HFF-Myc (cell line): ENCODE measurements around the gene SLIT3.

Source experiments
- DNase-seq: peaks from one replicate; pipeline ENCODE4 v3.0.0-alpha.2; 2011; ENCODE audit warnings: low read depth; ENCODE audit errors: extremely low read depth
- H3K4me3 ChIP-seq: replicated peaks from 2 replicates; pipeline ENCODE4 v1.5.1; 2011; ENCODE audit warnings: low read depth, mild to moderate bottlenecking, control low read depth, low read length
- CTCF ChIP-seq: IDR thresholded peaks from 2 replicates; pipeline ENCODE4 v1.5.1; 2012; ENCODE audit warnings: mild to moderate bottlenecking, low read depth, low read length, control low read depth; ENCODE audit errors: missing control alignments

Gene SLIT3

GRCh38 chr5:169339869-169340268 lies 38.9 kb upstream of the SLIT3 start:
- H3K4me3 ChIP-seq: no peak overlapping the region
- DNase-seq: no peak

GRCh38 chr5:169336242-169336641 lies 35.3 kb upstream of the SLIT3 start:
- TF ChIP-seq CTCF: no peak

More at GRCh38 chr5:169339869-169340268, 38.9 kb upstream of the SLIT3 start:
- no peak for TF ChIP-seq CTCF

GRCh38 chr5:169335806-169336205 lies 34.9 kb upstream of the SLIT3 start:
- no peak for DNase-seq
- H3K4me3 ChIP-seq: no peak overlapping the region
- no peak for TF ChIP-seq CTCF

More at GRCh38 chr5:169336242-169336641, 35.3 kb upstream of the SLIT3 start:
- DNase-seq: no peak
- no peak overlapping the region for H3K4me3 ChIP-seq

- no peak for DNase-seq
- no peak for TF ChIP-seq CTCF
These were observed 32.6 kb upstream of the SLIT3 start for GRCh38 chr5:169333518-169333917.

GRCh38 chr5:169331292-169331852 lies 30.4 kb upstream of the SLIT3 start:
- H3K4me3 ChIP-seq: no peak overlapping the region
- TF ChIP-seq CTCF: peak; percentile 6
- DNase-seq: no peak

More at GRCh38 chr5:169333518-169333917, 32.6 kb upstream of the SLIT3 start:
- H3K4me3 ChIP-seq: no peak overlapping the region

- H3K4me3 ChIP-seq: no peak overlapping the region
- TF ChIP-seq CTCF: no peak
- DNase-seq: no peak
These were observed 27.5 kb upstream of the SLIT3 start for GRCh38 chr5:169328401-169328800.

GRCh38 chr5:169325273-169325672 lies 24.3 kb upstream of the SLIT3 start:
- TF ChIP-seq CTCF: no peak
- H3K4me3 ChIP-seq: no peak overlapping the region
- DNase-seq: no peak
